Stimulated activated CD4-positive, alpha-beta T cell treated with anti-CD3 and anti-CD28 coated beads, Interleukin-1b, Interleukin-23, amount 100 ng/mL, for 4 hours (primary cell): Measurements from ENCODE around the gene PRR7.
"Not testable (repeated sequence)": the region's sequence is repeated elsewhere in the genome, so short reads cannot be mapped to it uniquely, and the experiment has no call there.

Source experiments
- DNase-seq, 2 donors: peaks; one replicate each; pipeline ENCODE4 v3.0.0-alpha.2; 2020; ENCODE audit warnings: low read depth in 2 of 2

The PRR7 gene

DNA sequence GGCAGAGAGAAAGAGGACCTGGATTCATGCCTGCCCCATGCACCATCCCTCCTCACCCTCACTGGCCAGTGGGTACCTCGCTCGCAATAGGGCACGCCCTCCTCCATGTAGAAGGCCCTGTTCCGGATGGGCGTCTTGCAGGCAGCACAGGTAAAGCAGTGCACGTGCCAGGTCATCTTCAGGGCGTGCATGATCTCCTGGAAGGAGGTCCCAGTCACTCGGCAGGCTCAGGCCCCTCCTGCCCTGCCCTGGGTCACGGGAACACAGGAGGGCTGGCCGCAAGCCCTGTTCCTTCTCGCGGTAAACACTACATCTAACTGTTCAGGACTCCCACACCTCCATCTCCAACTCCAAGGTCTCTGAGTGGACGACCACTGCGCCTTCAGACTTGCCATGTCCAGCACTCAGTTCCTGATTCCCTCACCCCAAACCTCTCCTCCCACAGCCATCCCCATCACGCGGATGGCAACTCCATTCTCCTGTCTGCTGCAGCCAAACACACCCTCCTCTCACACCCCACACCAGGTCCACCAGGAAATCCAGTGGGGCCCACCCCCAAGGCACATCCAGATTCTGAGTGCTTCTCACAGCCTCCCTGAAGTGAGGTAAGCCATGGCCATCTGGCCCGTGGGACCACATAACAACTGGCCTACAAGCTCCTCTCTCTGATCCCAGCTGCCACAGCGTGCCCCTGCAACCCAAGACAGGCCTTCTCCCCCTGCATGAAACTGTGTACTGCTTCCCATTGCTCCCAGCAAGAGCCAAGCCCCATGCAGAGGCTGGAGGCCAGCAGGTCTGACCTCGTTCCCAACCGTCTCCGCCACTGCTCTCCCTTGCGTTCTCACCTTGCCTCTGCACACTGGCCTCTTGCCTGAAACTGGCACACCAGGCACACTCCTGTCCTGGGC is 37.6 kb downstream of the PRR7 start:
- DNase-seq = no peak

DNA sequence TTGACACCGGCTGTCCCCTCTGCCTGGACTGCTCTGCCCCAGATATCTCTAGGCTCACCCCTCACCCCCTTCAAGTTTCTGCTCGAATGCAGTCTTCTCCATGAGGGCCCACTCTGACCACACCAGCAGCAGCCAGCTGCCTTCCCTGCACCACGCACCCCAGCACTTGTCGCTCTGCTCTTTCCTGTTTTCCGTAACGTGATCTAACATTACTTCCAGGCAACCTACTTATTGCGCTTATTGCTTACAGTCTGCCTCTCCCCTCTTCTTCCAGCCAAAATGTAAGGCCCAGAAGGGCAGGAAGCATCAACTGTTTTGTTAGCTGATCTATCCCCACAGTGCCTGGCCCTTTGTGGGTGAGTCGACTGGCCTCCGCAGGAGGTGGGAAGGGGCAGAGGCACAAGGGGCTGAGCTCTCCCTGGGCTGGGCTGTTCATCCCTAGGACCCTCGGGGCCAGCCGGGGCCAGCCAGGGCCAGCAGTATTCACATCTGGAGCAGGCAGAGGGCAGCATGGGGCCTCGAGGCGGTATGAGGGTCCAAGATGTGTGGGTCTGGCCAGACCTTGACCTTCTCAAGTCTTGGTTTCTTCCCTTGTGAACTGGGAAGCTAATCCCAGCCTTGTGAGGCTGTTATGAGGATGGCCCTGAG is 38.4 kb downstream of the PRR7 start:
- DNase-seq = no peak

DNA sequence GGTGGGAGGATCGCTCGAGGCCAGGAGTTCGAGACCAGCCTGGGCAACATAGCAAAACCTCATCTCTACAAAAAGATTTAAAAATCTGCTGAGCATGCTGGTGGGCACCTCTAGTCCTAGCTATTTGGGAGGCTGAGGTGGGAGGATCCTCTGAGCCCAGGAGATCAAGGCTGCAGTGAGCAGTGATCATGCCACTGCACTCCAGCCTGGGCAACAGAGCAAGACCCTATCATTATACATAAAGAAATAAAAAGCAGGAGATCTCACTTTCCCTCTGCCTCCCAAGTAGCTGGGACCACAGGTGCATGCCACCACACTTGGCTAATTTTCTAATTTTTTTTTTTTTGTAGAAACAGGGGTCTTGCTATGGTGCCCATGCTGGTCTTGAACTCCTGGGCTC is 39.1 kb downstream of the PRR7 start:
- DNase-seq = not testable (repeated sequence)

DNA sequence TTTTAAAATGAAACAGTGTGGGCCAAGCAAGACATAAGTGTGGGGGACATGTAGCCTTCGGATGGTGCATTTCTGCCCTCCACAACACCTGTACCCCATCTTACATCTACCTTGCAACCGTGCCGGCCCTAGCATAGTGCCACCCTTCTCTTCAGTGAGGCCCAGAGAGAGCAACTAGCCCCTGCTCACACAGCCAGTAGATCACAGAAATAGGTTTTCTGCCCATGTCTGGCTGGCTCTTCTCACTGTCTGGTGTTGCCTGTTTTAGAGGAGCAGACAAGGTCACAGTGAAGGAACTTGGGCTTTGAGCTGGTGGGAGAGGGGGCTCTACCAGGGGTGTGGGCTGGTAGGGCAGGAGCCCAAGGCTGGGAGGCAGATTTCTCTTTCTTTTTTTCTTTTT is 39.6 kb downstream of the PRR7 start:
- no peak for DNase-seq

DNA sequence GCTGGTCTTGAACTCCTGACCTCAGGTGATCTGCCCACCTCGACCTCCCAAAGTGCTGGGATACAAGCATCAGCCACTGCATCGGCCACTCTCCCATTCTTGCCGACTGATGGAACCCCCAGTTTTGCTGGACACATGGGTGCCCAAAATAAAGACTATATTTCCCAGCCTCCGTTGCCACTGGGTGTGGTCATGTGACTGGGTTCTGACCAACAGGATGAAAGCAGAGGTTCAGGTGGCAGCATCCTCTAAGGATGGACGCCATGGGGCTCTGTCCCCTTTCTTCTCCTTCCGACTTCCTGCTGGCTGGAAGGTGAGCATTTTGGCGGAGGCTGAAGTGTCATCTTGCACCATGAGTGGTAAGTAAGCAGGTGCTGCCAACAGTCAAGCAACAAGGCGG is 40.5 kb downstream of the PRR7 start:
- no peak for DNase-seq

DNA sequence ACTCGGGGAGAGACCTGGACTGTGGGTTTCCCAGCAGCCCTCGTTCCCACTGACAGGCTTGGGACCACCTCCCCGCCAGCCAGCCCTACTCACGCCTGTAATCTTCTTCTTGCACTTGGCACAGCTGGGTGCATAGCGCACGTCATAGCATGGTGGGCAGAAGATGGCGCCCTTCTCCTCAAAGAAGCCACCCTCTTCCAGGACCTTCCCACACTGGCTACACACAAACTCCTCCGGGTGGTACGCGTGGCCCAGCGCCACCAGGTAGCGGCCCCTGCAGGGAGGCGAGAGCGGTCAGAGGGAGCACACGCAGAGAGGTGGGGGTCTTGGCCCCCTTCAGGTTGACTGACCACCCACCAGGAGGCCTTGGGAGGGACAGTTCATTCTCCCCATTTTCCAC is 41.4 kb downstream of the PRR7 start:
- DNase-seq = no peak

DNA sequence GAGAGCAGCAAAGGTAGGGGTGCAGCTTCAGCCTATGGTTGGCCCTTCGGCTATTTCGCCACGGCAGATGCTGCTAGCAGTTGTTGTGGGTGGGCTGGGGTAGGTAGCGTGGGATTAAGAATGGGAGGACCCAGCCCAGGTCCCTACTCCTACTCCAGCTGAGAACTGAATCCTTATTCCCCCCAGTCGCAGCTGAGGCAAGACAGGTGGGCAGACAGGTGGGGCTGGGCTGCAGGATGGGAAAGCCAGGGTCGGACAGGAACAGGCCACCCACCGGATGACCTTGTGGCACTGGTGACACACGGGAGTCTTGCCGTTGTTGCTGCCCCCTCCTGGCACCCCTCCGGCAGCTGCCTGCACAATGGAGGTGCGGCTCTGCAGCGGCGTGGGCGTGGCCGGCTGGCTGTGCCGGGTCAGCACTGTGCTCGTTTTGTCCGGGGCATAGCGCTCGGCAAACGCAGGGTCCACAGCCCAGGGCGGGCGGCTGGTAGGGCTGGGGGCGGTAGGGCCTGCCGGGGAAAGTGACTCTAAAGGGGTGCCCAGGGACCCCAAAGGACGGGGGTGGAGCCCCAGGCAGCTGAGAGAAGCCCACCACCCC is 42.6 kb downstream of the PRR7 start:
- no peak for DNase-seq

DNA sequence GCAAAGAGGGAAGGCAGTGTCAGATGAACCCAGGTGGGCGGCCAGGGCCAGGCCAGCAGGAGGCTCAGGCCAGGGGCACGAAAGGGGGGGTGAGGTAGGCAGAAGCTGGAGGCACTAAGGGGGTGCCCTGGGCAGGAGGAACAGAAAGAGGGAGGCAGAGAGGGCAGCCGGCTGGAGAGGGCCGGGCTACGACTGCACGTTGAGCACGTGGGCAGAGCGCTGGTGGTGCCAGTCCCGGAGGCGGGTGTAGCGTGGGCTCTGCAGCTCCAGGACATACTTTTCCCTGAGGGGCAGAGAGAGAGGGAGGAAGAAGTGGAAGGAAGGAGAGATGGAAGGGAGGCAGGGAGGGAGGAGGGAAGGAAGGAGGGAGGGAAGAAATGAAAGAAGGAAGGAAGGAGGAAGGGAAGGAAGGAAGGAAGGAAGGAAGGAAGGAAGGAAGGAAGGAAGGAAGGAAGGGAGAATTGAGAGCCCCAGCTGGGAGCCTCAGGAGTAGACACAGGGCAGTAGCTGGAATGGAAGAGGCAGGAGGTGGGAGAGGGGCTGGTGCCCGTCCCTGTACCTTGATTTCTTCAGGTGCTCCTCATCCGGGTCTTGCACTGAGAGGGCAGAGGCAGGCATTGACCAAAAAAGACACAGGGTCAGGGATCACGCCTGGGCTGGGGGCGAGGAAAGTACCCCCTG is 43.8 kb downstream of the PRR7 start:
- DNase-seq = no peak

DNA sequence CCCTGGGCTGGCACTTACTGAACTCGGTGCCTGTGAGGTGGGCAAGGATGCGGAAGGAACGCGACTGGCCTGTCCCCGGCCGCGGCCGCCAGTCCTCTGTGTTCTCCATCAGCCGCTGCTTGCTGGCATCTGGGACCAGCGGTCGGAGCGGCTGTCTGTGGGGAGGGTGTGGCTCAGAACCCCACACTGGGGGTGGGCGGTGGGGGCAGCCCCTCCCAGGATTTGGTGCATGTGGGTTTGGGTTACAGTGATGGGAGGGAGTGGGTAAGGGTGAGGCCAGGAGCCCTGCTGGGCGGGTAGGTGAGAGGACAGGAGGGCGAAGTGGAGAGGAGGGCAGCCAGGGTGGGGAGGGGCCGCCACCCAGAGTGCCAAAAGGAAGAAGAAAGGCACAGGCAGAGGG is 44.4 kb downstream of the PRR7 start:
- DNase-seq = no peak

DNA sequence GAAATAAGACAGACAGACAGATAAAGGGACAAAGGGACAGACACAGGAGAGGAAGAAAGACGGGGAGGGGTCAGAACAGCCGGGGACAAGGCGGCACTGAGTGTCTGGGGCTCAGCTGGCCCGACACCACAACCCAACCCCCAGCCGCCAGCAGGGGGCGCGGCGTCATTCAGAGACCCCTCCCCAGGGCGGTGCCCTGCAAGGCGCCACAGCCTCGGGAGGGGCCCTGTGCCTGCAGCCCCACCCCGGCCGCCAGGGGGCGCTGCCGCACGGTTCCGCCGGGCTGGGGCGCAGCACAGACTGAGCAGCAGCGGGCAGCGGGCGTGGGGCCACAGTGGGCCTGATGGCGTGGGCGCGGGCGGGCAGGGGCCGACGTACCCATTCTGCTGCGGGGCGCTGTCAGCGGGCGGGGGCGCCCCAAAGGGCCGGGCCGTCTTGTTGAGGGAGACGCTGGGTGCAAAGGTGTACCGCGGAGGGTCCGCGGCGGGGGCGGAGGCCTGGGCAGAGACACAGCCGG is 44.9 kb downstream of the PRR7 start:
- no peak for DNase-seq

DNA sequence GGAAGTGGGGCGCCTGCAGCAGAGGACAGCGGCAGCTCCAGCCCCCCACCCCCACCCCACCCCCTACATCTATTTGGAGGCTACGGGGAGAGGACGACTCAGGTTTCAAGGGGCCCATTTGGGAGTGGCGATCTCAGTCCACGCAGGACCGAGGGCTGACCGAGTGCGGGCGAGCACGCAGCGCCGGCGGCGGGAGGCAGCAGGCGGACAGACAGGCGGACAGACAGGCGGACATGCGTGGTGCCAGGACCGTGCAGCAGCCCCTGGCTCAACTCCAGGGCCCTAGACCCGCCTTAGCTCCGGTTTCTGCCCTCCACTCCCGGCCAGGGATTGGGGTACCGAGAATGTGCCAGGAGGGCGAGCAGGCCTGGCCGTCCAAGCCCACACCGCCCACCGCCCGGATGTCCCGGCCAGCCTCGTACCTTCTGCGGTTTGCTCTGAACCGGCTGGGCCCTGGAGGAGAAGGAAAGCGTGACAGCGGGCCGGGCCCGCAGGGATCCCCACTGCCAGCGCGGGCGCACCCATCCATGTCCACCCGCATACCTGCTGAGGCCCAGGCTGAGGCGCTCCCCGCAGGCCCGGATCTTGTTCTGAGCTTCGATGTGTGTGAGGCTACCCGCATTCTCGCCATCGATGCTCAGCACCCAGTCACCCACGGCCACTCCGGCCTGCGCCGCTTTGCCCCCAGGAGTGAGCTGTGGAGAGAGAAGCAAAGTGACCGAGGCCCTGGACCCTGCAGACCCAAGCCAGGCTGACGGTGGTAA is 45.6 kb downstream of the PRR7 start:
- DNase-seq = no peak

DNA sequence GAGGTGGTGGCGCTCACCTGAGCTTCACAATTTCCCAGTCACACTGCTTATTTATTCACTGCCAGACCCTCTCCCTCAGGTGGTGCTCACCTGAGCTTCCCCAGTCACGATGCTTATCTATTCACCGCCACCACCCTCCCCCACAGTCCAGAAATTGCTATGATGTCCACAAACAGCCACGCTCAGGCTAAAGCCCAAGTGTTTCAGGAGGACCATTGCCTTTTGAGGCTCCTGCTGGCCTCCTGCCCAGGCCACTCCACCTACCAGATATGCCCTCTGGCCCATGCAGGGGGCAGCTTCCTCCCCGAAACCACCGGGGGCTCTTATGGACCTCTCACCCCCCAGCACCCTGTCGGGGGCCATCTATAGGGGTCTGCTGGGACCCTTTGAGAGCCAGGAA is 46.2 kb downstream of the PRR7 start:
- no peak for DNase-seq

DNA sequence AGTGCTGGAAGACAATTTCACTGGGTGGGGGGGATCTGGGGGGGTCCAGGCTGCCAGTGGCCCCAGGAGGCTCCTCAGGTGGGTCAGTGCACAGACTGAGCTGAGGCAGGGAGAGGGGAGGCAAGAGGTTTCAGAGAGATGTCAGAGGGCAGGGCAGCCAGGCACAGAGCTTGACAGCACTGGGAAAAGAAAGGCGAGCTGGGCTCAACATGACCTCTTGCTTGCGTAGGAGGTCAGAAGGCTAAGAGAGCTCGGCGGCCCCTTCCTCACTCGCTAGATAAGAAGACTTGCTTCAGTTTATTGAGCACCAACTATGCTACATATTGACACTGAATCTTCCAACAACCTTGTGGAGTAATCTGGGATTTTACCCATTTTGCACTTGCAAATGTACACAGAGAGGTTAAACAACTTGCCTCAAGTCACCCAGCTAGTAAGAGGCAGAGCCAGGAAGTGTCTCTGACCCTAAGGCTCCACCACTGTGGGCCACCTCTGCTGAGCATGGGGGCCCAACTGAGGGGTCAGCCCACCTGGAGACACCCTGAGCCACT is 47.3 kb downstream of the PRR7 start:
- DNase-seq = no peak

DNA sequence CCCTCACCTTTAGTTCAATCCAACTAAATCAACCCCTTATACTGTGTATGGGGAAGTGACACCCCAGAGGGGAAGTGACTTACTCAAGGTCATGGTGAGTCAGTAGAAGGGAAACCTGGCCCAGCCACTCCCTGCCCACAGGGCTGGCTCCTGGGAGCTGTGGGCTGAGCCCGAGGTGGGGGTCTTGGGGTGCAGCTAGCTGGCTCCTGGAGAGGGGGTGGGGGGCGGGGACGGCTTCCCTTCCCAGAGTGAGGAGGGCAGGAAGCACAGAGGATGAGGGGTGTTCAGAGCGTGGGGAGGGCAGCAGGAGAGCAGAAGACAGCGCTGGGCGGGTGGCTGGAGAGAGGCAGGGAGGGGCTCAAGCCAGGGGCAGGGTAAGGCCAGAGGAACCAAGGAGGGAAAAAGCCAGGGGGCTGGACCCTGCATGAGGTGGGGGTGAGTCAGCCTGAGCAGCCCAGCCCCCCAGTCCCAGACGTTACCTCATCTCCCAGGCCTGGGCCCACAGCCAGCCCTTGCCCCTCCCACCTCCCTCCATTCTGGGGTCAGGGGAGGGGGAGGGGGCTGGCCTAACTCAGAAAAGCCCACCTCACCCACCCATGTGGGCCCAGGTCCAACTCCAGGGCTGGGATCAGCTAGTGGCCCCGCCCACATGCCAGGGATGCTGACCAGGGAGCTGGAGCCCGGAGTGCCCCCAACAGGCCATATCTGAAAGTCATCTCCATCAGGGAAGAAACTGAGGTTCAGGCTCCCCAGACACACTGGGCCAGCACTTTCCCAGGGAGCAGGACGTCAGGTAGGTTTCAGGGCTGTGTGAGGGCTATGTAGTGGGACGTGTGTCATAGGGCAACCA is 48.0 kb downstream of the PRR7 start:
- no peak for DNase-seq

DNA sequence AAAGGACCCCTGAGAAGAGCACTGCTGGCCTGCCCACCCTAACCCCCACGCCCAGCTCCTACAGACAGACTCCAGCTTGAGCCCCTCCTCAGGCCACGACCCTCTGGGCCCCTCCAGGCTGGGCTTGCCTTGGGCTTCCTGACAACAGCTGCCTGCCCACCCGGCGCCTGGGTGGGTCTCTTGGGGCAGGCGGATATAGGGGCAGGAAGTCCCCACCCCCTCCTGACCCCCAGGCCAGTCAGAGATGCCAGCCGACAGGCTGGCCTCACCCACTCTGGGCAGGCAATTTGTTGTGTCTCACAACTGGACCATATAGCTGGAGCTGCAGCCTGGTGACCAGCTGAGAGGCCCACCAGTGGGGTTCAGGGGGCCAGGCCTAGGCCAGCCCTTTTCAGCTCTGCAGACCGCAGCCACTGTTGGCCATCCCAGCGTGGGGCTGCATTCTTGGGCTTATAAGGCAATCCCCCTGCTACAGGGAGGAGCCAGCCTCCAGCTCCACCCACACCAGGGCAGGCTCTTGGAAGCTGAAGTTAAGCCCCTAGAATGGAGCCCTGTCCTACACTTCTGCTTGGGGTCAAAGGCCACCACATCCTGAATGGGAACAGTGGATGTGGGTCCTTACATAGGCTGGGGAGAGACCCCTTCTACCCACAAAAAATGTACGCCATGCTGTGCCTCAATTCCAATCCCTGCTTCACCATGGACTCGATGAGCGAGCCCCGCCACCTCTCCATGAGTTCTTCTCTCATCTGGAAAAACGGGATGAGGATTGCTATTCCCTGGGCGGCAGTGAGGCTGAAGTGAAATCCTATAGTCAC is 48.8 kb downstream of the PRR7 start:
- no peak for DNase-seq

DNA sequence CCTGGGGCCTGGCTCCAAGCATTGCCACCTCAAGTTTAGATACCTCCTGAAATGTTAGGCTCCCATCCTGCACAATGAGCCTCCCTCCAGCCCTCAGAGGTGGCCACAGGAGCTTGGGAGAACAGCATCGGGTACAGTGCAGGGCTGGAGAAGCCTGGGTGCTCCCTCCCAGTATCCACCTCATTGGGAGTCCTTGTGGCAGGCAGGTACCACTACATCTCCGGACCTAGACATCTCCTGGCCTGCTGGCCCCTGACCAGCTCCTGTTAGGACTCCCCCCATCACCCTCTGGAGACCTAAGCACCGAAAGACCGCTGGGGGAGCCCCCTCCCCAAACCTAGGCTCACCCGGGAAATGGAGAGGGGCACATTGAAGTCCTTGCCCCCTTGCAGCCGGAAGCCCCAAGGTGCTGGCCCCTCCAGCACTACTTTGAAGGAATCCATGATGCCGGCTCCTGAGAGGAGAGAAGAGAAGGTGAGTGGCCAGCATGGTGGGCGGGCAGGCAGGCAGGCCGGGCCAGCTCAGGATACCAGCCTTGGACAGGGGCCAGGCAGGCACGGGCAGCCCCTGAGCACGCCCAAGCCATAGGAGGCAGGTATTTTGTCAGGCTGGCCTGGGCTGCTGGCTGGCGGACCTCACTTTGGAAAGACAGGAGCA is 49.6 kb downstream of the PRR7 start:
- no peak for DNase-seq

DNA sequence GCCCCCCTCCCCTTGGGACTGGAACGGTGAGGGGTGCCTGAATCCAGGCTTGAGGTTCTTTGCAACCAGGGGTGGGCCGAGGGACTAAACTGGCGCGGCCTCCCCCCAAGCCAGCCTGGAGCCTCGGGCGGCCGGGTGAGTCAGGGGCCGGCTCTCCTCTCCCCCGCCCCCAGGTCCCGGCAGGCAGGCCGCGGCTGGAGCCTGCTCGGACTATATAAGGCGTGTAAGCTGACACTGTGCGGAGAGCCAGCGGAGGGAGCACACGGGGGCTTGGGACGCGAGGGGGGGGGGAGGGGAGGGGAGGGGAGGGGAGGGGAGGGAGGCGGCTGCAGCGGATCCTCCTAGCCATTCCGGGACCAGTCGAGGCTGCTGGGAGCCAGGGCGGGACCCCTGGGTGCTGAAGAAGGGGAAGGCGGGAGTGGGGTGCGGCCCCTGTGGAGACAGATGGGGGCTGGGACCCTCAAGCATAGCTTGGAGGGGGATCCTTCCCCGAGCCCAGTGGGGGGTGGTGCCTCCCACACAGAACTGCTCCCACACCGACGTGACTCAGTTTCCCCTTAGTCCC is 50.2 kb downstream of the PRR7 start:
- DNase-seq = no peak

DNA sequence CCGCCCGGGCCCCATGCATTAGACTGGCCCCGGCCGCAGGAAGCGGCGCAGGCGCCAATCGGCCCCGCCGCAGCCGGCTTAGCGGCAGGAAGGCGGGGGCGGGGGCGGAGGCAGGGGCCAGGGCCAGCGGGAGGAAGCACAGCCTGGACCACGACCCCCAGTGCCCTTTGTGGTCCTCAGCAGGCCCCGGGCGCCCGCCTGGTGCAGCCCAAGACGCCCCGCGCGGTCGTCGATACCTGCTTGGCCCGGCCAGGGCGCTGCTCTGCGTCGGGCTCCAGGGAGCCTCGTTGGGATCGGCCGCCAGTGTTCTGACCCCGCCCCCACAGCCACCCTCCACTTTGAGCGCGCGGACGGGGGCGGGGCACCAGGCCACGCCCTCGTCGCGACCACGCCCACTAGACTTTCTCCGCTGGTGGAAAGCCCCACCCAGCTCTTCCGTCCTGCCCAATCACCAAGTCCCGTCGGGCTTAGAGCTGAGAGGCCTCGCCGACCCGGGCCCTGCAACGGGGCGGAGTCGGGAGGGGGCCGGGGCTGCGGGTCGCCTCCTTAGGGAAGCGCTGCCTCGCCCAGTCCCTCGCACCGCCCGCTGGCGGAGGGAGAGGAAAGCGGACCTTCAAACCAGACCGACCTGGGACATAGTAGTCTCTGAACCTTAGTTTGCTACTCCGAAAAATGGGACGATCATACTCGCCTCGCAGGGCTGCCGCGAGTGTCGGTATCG is 50.8 kb downstream of the PRR7 start, which contains the start of gene PDLIM7:
Gene PDLIM7, minus strand, starts transcription at position 313 of the 721 bp plus-strand sequence. CDS start 1,092 bp downstream, outside the sequence.
- DNase-seq = peak; percentile 94
